Measurements from ENCODE around the gene CGB1.

DNA sequence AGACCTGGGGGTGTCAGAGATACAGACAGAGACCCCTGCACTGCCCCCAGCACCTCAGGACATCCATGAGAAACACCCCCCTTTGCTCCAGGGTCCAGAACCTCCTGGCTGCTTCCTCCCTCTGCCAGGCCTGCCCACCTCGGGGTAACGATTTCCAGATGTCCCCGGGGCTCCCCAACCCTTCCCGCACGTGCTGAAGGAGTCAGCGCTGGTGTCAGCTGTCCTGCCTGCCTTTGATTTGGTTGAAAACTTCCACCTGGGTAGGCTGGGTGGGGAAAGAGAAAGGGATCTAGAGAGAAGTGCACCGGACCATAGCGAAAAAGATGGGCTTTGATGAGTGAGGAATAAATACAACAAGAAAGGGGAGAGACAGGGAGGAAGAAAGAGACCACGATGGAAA is 22.4 kb upstream of the CGB1 start:
- TF ChIP-seq, protein P1, sequence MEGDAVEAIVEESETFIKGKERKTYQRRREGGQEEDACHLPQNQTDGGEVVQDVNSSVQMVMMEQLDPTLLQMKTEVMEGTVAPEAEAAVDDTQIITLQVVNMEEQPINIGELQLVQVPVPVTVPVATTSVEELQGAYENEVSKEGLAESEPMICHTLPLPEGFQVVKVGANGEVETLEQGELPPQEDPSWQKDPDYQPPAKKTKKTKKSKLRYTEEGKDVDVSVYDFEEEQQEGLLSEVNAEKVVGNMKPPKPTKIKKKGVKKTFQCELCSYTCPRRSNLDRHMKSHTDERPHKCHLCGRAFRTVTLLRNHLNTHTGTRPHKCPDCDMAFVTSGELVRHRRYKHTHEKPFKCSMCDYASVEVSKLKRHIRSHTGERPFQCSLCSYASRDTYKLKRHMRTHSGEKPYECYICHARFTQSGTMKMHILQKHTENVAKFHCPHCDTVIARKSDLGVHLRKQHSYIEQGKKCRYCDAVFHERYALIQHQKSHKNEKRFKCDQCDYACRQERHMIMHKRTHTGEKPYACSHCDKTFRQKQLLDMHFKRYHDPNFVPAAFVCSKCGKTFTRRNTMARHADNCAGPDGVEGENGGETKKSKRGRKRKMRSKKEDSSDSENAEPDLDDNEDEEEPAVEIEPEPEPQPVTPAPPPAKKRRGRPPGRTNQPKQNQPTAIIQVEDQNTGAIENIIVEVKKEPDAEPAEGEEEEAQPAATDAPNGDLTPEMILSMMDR (conservative IDR thresholded peaks at IDR 0.05 in 1 of 2, IDR thresholded peaks at IDR 0.05 in 1 of 2; ENCODE audit: extremely low read depth in 1 of 2, insufficient read depth in 1 of 2, low read depth in 1 of 2, low read length in 2 of 2) = no peak
- TF ChIP-seq EZH2 (IDR thresholded peaks at IDR 0.05; ENCODE audit: borderline replicate concordance, low read length) = no peak

Measured in mammary epithelial cell (primary cell).